ENCODE measurements around the gene SYT5. TPM values are rescaled to one million over a fixed set of nuclear protein-coding genes. Genes with fewer than 3 reads are reported as not detected.

Gene SYT5
- total and polyA plus RNA-seq, 9 of the 15 experiments (the other 6 are each of a cell fraction or from before 2014, with no cell fraction given) = 1.3 to 20.9 (median 8.8) TPM

GRCh38 chr19:55179606-55180484 is at the start of gene SYT5 (continued):
- TF ChIP-seq PATZ1 (CRISPR knock-in tag; IDR thresholded peaks at IDR 0.05; ENCODE audit: borderline replicate concordance) (no peak), RBM14 (IDR thresholded peaks at IDR 0.05; ENCODE audit: borderline replicate concordance, insufficient read depth, low read depth, low read length) (no peak), ZBTB17 (CRISPR knock-in tag; IDR thresholded peaks at IDR 0.05) (0 out of 2 replicates have a peak, but pooled peaks have one; percentile 50), ZFP36 (IDR thresholded peaks at IDR 0.05; ENCODE audit: low read depth, low read length, partially characterized antibody) (no peak), SRSF7 (optimal IDR thresholded peaks at IDR 0.05; ENCODE audit: low read depth, low read length) (no peak), ATF6 (CRISPR knock-in tag; IDR thresholded peaks at IDR 0.05) (peak; percentile 95), MXD1 (CRISPR knock-in tag; IDR thresholded peaks at IDR 0.05; ENCODE audit: borderline replicate concordance, poor library complexity, severe bottlenecking) (peak; percentile 94), FOXM1 (IDR thresholded peaks at IDR 0.05; ENCODE audit: low read depth) (no peak), FOXM1 (CRISPR knock-in tag; IDR thresholded peaks at IDR 0.05; ENCODE audit: low read depth) (peak; percentile 72), TEAD4 (IDR thresholded peaks at IDR 0.05; ENCODE audit: low read length) (no peak), TEAD4 (CRISPR knock-in tag; IDR thresholded peaks at IDR 0.05; ENCODE audit: borderline replicate concordance) (0 out of 2 replicates have a peak, but pooled peaks have one; percentile 12), SRSF9 (IDR thresholded peaks at IDR 0.05; ENCODE audit: borderline replicate concordance, low read depth, low read length) (no peak), HDAC1 (IDR thresholded peaks at IDR 0.05) (peak; percentile 74 to 99; a peak in 3 of 4 replicates), MNT (conservative IDR thresholded peaks at IDR 0.05) (peak; percentile 100), SRF (CRISPR knock-in tag; IDR thresholded peaks at IDR 0.05) (peak in 1 of 2 experiments; percentile 83; a peak in 2 of 4 replicates), NR3C1 (CRISPR knock-in tag; IDR thresholded peaks at IDR 0.05) (peak; percentile 96)
- TF ChIP-seq, protein P1, sequence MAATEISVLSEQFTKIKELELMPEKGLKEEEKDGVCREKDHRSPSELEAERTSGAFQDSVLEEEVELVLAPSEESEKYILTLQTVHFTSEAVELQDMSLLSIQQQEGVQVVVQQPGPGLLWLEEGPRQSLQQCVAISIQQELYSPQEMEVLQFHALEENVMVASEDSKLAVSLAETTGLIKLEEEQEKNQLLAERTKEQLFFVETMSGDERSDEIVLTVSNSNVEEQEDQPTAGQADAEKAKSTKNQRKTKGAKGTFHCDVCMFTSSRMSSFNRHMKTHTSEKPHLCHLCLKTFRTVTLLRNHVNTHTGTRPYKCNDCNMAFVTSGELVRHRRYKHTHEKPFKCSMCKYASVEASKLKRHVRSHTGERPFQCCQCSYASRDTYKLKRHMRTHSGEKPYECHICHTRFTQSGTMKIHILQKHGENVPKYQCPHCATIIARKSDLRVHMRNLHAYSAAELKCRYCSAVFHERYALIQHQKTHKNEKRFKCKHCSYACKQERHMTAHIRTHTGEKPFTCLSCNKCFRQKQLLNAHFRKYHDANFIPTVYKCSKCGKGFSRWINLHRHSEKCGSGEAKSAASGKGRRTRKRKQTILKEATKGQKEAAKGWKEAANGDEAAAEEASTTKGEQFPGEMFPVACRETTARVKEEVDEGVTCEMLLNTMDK (IDR thresholded peaks at IDR 0.05; ENCODE audit: borderline replicate concordance, insufficient read depth, low read depth, low read length, poor library complexity, severe bottlenecking) = no peak
